Endothelial cell of umbilical vein (primary cell): Measurements from ENCODE around the gene EDA. TPM values are rescaled to one million over a fixed set of nuclear protein-coding genes. Genes with fewer than 3 reads are reported as not detected.
A peak's percentile ranks its signal among the peaks of the same experiment; 100 is the strongest.

ENCODE experiments used
- BruUV-seq: library from RNA; stranded (reverse); fragments of 400-500 nt; replicated peaks from 2 replicates; lab custom pipeline; 2021; lab: Mats Ljungman, UMichigan
- CTCF ChIA-PET: fragments of 300-600, 350-600 bp; sonication (Branson Sonifier 250); formaldehyde crosslinking; loops from one replicate; lab custom pipeline; 2021; ENCODE audit warnings: antibody characterized with exemption, inconsistent platforms; lab: Charles Lee
- POLR2A ChIA-PET: fragments of 300-600, 350-600 bp; sonication (Branson Sonifier 250); formaldehyde crosslinking; loops from one replicate; lab custom pipeline; 2021; ENCODE audit warnings: antibody characterized with exemption, inconsistent platforms; lab: Charles Lee
- DNase-seq: peaks from one replicate; pipeline ENCODE4 v3.0.0-alpha.2; 2011; ENCODE audit warnings: low read depth, low spot score
- FAIRE-seq: peaks from 2 replicates; lab custom pipeline; 2011; peaks lifted over from hg19 to GRCh38; lab: Jason Lieb, UNC
- H2AFZ ChIP-seq: 2 replicates; pipeline ENCODE4 v1.6.0; 2012; ENCODE audit warnings: low read depth, low read length, control low read depth, inconsistent platforms
- H3K27ac ChIP-seq: 2 replicates; pipeline ENCODE4 v1.5.1; 2011; ENCODE audit warnings: low read depth, mild to moderate bottlenecking, control low read depth, low read length, moderate library complexity; ENCODE audit not compliant: insufficient read depth
- H3K27me3 ChIP-seq, 2 experiments: 2 replicates each; pipeline versions ENCODE4 v1.6.0 to v1.6.1; 2011; ENCODE audit warnings: low read length in 2 of 2, mixed read lengths in 1 of 2; ENCODE audit not compliant: control insufficient read depth in 2 of 2, insufficient read depth in 2 of 2
- H3K36me3 ChIP-seq, 2 experiments: 2 replicates in 1 of 2; 3 replicates in 1 of 2; pipeline ENCODE4 v1.5.1; 2011; ENCODE audit warnings: low read length in 2 of 2, mild to moderate bottlenecking in 1 of 2, moderate library complexity in 1 of 2; ENCODE audit not compliant: control insufficient read depth in 2 of 2, insufficient read depth in 2 of 2; ENCODE audit errors: extremely low read depth in 1 of 2
- H3K4me1 ChIP-seq: 3 replicates; pipeline ENCODE4 v1.5.1; 2011; ENCODE audit warnings: mild to moderate bottlenecking, low read length; ENCODE audit not compliant: control insufficient read depth, insufficient read depth; ENCODE audit errors: extremely low read depth
- H3K4me2 ChIP-seq: 2 replicates; pipeline ENCODE4 v1.6.1; 2011; ENCODE audit warnings: low read length, control low read depth, mixed read lengths; ENCODE audit not compliant: insufficient read depth
- H3K4me3 ChIP-seq, 3 experiments: fragments of 200-600 bp in 1 of 3; sonication (generic), shearing (Covaris generic) in 1 of 3; replicated peaks in 1 of 3; 2 replicates each; pipeline ENCODE4 v1.5.1; 2011 to 2016; ENCODE audit warnings: control low read depth in 3 of 3, low read length in 3 of 3, mild to moderate bottlenecking in 2 of 3, inconsistent platforms in 1 of 3, low read depth in 1 of 3, moderate library complexity in 1 of 3; ENCODE audit not compliant: insufficient read depth in 1 of 3
- H3K79me2 ChIP-seq: 2 replicates; pipeline ENCODE4 v1.6.0; 2012; ENCODE audit warnings: low read length, inconsistent platforms; ENCODE audit not compliant: control insufficient read depth, insufficient read depth
- H3K9ac ChIP-seq: replicated peaks from 2 replicates; pipeline ENCODE3; 2011; ENCODE audit warnings: low read length, control low read depth; ENCODE audit not compliant: insufficient read depth; ENCODE audit errors: extremely low read depth
- H3K9me1 ChIP-seq: replicated peaks from 3 replicates; pipeline ENCODE4 v1.6.0; 2011; ENCODE audit warnings: mild to moderate bottlenecking, low read length; ENCODE audit not compliant: control insufficient read depth, insufficient read depth; ENCODE audit errors: extremely low read depth
- H3K9me3 ChIP-seq: replicated peaks from 2 replicates; pipeline ENCODE4 v1.5.1; 2012; ENCODE audit warnings: low read length, inconsistent platforms; ENCODE audit not compliant: control insufficient read depth, insufficient read depth
- H4K20me1 ChIP-seq: replicated peaks from 2 replicates; pipeline ENCODE3; 2011; ENCODE audit warnings: mild to moderate bottlenecking, low read length; ENCODE audit not compliant: control insufficient read depth, insufficient read depth; ENCODE audit errors: extremely low read depth
- CTCF ChIP-seq, 2 donors: IDR thresholded peaks; 1 replicate in 1 of 2; 2 replicates in 1 of 2; pipeline ENCODE4 v1.5.1; 2011; ENCODE audit warnings: low read length in 2 of 2, mild to moderate bottlenecking in 2 of 2, moderate library complexity in 2 of 2, control low read depth in 1 of 2, inconsistent platforms in 1 of 2, low read depth in 1 of 2; ENCODE audit not compliant: insufficient read depth in 1 of 2; ENCODE audit errors: extremely low read depth in 1 of 2
- FOS ChIP-seq: IDR thresholded peaks from 2 replicates; pipeline ENCODE4 v1.6.1; 2011; ENCODE audit warnings: mild to moderate bottlenecking, low read length, moderate library complexity, borderline replicate concordance; ENCODE audit not compliant: insufficient read depth
- GATA2 ChIP-seq: IDR thresholded peaks from 2 replicates; pipeline ENCODE4 v1.7.0; 2011; ENCODE audit warnings: low read depth, mild to moderate bottlenecking, moderate library complexity, mixed read lengths, low read length; ENCODE audit not compliant: insufficient read length, insufficient read depth
- POLR2A ChIP-seq: IDR thresholded peaks from 2 replicates; pipeline ENCODE4 v1.6.1; 2012; ENCODE audit warnings: low read depth, mild to moderate bottlenecking, control low read depth, low read length
- dilution Hi-C: fragments of 300-500 bp; cut with MboI; formaldehyde crosslinking; loops from one replicate; pipeline ENCODE4 v1.15.0; 2019; ENCODE audit warnings: low sequenced_read_pairs; ENCODE audit not compliant: extremely low pct_ligation_motif_present
- intact Hi-C: fragments of 100-400 bp; cut with micrococcal nuclease; formaldehyde crosslinking; loops from one replicate; pipeline ENCODE4 v1.10.0; 2022
- polyA plus RNA-seq, 4 experiments: library from polyadenylated mRNA; depleted of rRNA in 3 of 4; stranded (reverse) in 3 of 4; unstranded in 1 of 4; fragments of >200 nt; gene quantifications; 2 replicates each; pipeline versions ENCODE4 v1.2.1 to v1.2.3, GENCODE V29; 2011 to 2012; ENCODE audit warnings: missing spikeins in 1 of 4
- total RNA-seq: library from RNA; stranded (reverse); gene quantifications from 2 replicates; pipeline ENCODE4 v1.2.3, GENCODE V29; 2021

Gene EDA
- total and polyA plus RNA-seq, 2 donors (not counting 3 experiments of a cell fraction or from before 2014, with no cell fraction given), result 0.37 to 1.2 TPM

- Histone ChIP-seq H4K20me1 (no peaks in the 10 kb centered on the region), H3K79me2 (no peaks in the 10 kb centered on the region), H3K4me2 (no peak overlapping the region), H3K9me3 (no peaks in the 10 kb centered on the region), H2AFZ (no peak overlapping the region), H3K9ac (no peak overlapping the region), H3K36me3 (no peaks in the 10 kb centered on the region), H3K4me1 (peaks cover 5% of the 10 kb centered on the region), H3K4me3 (no peak overlapping the region), H3K27me3 (no peaks in the 10 kb centered on the region), H3K27ac (no peak overlapping the region), H3K9me1 (no peaks in the 10 kb centered on the region)
- no TSS peak for BruUV-seq
- TF ChIP-seq CTCF (IDR thresholded peaks at IDR 0.05; ENCODE audit: extremely low read depth in 1 of 2, insufficient read depth in 1 of 2, low read depth in 1 of 2, low read length in 2 of 2) (no peak), FOS (no peak)
- FAIRE-seq, result no peak
- DNase-seq, result no peak
- dilution Hi-C loops, result no loop called here
- POLR2A ChIA-PET, result no interaction called here
- CTCF ChIA-PET, result interaction anchor here (0.8 kb wide), 1 partner anchor 18 kb away, joined by 3 read pairs; no protein-coding TSS in a partner anchor
- intact Hi-C loops, result no loop called here
These were observed 463.4 kb downstream of the EDA start for GRCh38 chrX:70079297-70079696.

GRCh38 chrX:70079870-70080269, 464.0 kb downstream of the EDA start:
- TF ChIP-seq GATA2, result no peak
- no peak for TF ChIP-seq POLR2A
- Histone ChIP-seq H3K9me3 (no peaks in the 10 kb centered on the region), H3K79me2 (no peaks in the 10 kb centered on the region), H3K27ac (no peak overlapping the region), H3K27me3 (no peaks in the 10 kb centered on the region), H4K20me1 (no peaks in the 10 kb centered on the region), H3K9me1 (no peaks in the 10 kb centered on the region), H3K4me1 (peaks cover 5% of the 10 kb centered on the region), H3K9ac (no peak overlapping the region), H3K4me3 (no peak overlapping the region), H3K4me2 (no peak overlapping the region), H3K36me3 (no peaks in the 10 kb centered on the region), H2AFZ (no peak overlapping the region)
- FAIRE-seq (peak; percentile 88), DNase-seq (no peak)
- ChIA-PET CTCF (interaction anchor here (1.5 kb wide), 1 partner anchor 18 kb away, joined by 5 read pairs; no protein-coding TSS in a partner anchor), POLR2A (no interaction called here)
- dilution Hi-C loops (no loop called here), intact Hi-C loops (no loop called here)
- no TSS peak for BruUV-seq
